SW480 (cell line): ENCODE data around the gene SRC.

Experiments
- DNase-seq: peaks from one replicate; pipeline ENCODE4 v3.0.0-alpha.2; 2016; ENCODE audit warnings: low spot score

Gene SRC

GRCh38 chr20:37315021-37315451, 30.9 kb upstream of the SRC start:
- no peak for DNase-seq

- no peak for DNase-seq
Observed at GRCh38 chr20:37315452-37316110, 30.4 kb upstream of the SRC start.

GRCh38 chr20:37316116-37316774, 29.7 kb upstream of the SRC start:
- no peak for DNase-seq

GRCh38 chr20:37316775-37317170, 29.2 kb upstream of the SRC start:
- no peak for DNase-seq

GRCh38 chr20:37317316-37317715, 28.6 kb upstream of the SRC start:
- no peak for DNase-seq

- DNase-seq = no peak
Observed at GRCh38 chr20:37317994-37318640, 27.8 kb upstream of the SRC start.

GRCh38 chr20:37319151-37319671, 26.7 kb upstream of the SRC start:
- DNase-seq = peak; percentile 39

GRCh38 chr20:37323985-37324384, 22.0 kb upstream of the SRC start:
- DNase-seq = no peak

GRCh38 chr20:37325206-37325605, 20.7 kb upstream of the SRC start:
- no peak for DNase-seq

- no peak for DNase-seq
Observed at GRCh38 chr20:37326666-37327065, 19.3 kb upstream of the SRC start.

- no peak for DNase-seq
Observed at GRCh38 chr20:37327748-37328147, 18.2 kb upstream of the SRC start.

GRCh38 chr20:37328149-37328945, 17.6 kb upstream of the SRC start:
- DNase-seq = no peak

GRCh38 chr20:37329481-37330165, 16.3 kb upstream of the SRC start:
- no peak for DNase-seq

- DNase-seq = no peak
Observed at GRCh38 chr20:37330316-37330715, 15.6 kb upstream of the SRC start.

GRCh38 chr20:37331060-37331857, 14.7 kb upstream of the SRC start:
- DNase-seq = no peak

GRCh38 chr20:37333130-37333847, 12.7 kb upstream of the SRC start:
- DNase-seq = no peak

- DNase-seq = no peak
Observed at GRCh38 chr20:37333848-37334318, 12.1 kb upstream of the SRC start.

- no peak for DNase-seq
Observed at GRCh38 chr20:37334450-37334849, 11.5 kb upstream of the SRC start.

GRCh38 chr20:37335642-37336368, 10.1 kb upstream of the SRC start:
- DNase-seq = no peak
